ENCODE measurements around the gene CDT1.

The CDT1 gene

DNA sequence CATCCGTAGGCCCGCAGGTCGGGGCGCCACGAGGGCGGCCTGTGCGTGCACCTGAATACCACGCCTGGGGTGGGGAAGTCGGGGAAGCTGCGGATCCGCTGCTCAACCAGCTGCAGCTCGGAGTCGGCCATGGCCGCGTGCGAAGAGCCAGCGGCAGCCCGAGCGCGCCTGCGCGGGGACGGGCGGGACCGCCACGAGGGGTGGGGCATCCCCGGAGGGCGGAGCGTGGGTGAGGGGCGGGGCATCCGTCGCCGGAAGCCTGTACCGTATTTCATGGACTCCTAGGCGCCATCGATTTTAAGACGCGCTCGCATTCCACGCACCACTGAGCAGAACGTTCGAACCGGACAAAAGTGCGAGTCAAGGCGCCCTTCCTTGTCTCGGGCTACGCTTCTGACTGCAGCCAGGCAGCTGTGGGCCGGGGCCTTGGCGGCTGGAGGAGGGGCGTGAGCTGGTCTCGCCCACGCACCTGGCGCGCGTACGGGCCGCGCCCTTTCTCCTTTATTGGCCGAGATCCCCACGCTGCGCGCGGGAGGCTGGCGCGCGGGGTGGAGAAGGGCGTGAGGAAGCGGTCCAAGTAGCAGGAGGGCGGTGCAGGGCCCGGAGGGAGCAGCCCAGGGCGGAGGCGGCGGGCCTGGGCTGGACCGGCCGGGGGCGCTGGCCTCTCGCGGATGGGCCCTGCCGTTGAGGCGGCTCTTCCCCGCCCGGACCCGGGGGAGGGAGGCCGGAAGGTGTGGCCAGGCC is 8.4 kb downstream of the CDT1 start, which contains the start of gene APRT:
TSS of gene APRT (minus strand) at position 160 of the 744 bp plus-strand sequence. CDS start at position 131, 29 bp downstream.
- H2BK12ac ChIP-seq (ENCODE audit: low read length), result peak within 1 kb of the TSS; percentile 88
- H3K27ac ChIP-seq (replicated peaks; ENCODE audit: low read length), result peak within 1 kb of the TSS; percentile 94
- H3K9ac ChIP-seq (ENCODE audit: low read depth, low read length, poor library complexity), result peak within 1 kb of the TSS; percentile 96
- peak within 1 kb of the TSS; percentile 95 for H2AFZ ChIP-seq (ENCODE audit: low read length)
- peak within 1 kb of the TSS; percentile 99 for H3K18ac ChIP-seq (ENCODE audit: low read length)
- H3K4ac ChIP-seq (ENCODE audit: low read length), result peak within 1 kb of the TSS; percentile 98
- H2BK5ac ChIP-seq (ENCODE audit: low read length), result peak within 1 kb of the TSS; percentile 100
- DNase-seq (ENCODE audit: low spot score), result peak; percentile 92
- peak within 1 kb of the TSS; percentile 77 to 88 for H3K4me3 ChIP-seq (ENCODE audit: low read length in 2 of 2)
- no peak within 1 kb of the TSS for H2BK120ac ChIP-seq (ENCODE audit: low read depth, low read length)
- peak within 1 kb of the TSS; percentile 96 for H2AK5ac ChIP-seq (ENCODE audit: low read depth, low read length)
- peaks cover 33 to 36% of the 10 kb centered on the region in 2 donors for H3K36me3 ChIP-seq (replicated peaks in 1 of 2; ENCODE audit: control insufficient read depth in 2 of 2, insufficient read depth in 2 of 2, low read length in 2 of 2)
- no CpG with 5 or more reads among the region's 84 CpGs for WGBS, 2 donors (ENCODE audit: extremely low coverage in 2 of 2, insufficient read length in 2 of 2, insufficient replicate concordance in 1 of 2)
- H3K14ac ChIP-seq (ENCODE audit: low read length), result peak within 1 kb of the TSS; percentile 97
- peak within 1 kb of the TSS; percentile 85 for H3K4me2 ChIP-seq (ENCODE audit: insufficient read depth, low read length, poor library complexity, severe bottlenecking)
- H2BK15ac ChIP-seq (ENCODE audit: low read length), result peak within 1 kb of the TSS; percentile 99
- no peaks in the 10 kb centered on the region for H3K27me3 ChIP-seq (ENCODE audit: control insufficient read depth in 3 of 3, insufficient read depth in 3 of 3, low read depth in 1 of 3, low read length in 3 of 3)
- peaks cover 0 to 8% of the 10 kb centered on the region in 2 donors for H3K9me3 ChIP-seq (replicated peaks in 1 of 2; ENCODE audit: control insufficient read depth in 2 of 2, insufficient read depth in 1 of 2, low read depth in 1 of 2, low read length in 2 of 2)
- peak within 1 kb of the TSS; percentile 100 for H3K23ac ChIP-seq (ENCODE audit: low read depth, low read length, poor library complexity)
- H4K8ac ChIP-seq (ENCODE audit: low read depth, low read length), result peak within 1 kb of the TSS; percentile 86
- H3K79me1 ChIP-seq (ENCODE audit: low read depth, low read length), result peaks cover 25% of the 10 kb centered on the region
- H4K91ac ChIP-seq (ENCODE audit: low read depth, low read length, poor library complexity), result peak within 1 kb of the TSS; percentile 96
- peaks cover 10 to 11% of the 10 kb centered on the region in 2 donors for H3K4me1 ChIP-seq (ENCODE audit: control insufficient read depth in 2 of 2, insufficient read depth in 1 of 2, low read depth in 1 of 2, low read length in 2 of 2)

DNA sequence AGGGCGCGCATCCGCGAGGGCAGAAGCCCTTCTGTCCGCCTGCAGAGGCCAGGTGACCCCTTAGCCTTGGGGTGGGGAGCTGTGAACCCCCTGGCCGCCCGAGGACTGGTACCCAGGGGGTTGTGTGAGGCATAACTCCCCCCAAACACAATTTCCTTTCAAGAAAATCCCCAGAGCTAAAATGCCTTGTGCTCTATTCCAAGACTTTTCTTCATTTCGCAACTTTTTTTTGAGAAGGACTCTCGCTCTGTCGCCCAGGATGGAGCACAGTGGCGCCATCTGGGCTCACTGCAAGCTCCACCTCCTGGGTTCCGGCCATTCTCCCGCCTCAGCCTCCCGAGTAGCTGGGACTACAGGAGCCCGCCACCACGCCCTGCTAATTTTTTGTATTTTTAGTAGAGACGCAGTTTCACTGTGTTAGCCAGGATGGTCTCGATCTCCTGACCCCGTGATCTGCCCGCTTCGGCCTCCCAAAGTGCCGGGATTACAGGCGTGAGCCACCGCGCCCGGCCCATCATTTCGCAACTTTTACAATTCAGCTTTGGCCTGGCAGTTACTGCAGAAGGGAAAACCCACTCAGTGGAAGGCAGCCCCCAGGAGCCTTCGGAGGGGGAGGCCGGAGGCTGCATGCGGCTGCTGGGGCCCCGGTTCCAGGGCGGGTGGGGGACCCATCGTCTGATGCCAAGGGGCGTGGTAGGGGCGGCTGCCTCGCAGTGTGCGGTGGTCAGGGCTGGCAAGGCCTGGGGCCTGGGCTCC is 9.1 kb downstream of the CDT1 start:
- peak overlapping the region; percentile 77 to 78 for H3K4me3 ChIP-seq (ENCODE audit: low read length in 2 of 2)
- no peak overlapping the region for H2BK120ac ChIP-seq (ENCODE audit: low read depth, low read length)
- H3K9me3 ChIP-seq (replicated peaks in 1 of 2; ENCODE audit: control insufficient read depth in 2 of 2, insufficient read depth in 1 of 2, low read depth in 1 of 2, low read length in 2 of 2), result peaks cover 0 to 8% of the 10 kb centered on the region in 2 donors
- H2AK5ac ChIP-seq (ENCODE audit: low read depth, low read length), result peak overlapping the region; percentile 100
- H2BK15ac ChIP-seq (ENCODE audit: low read length), result peak overlapping the region; percentile 99
- H3K4me2 ChIP-seq (ENCODE audit: insufficient read depth, low read length, poor library complexity, severe bottlenecking), result peak overlapping the region; percentile 85
- H2AFZ ChIP-seq (ENCODE audit: low read length), result peak overlapping the region; percentile 95
- peak overlapping the region; percentile 29 for H4K8ac ChIP-seq (ENCODE audit: low read depth, low read length)
- H3K9ac ChIP-seq (ENCODE audit: low read depth, low read length, poor library complexity), result peak overlapping the region; percentile 96
- H3K14ac ChIP-seq (ENCODE audit: low read length), result no peak overlapping the region
- H2BK12ac ChIP-seq (ENCODE audit: low read length), result no peak overlapping the region
- DNase-seq (ENCODE audit: low spot score), result no peak
- peaks cover 26 to 28% of the 10 kb centered on the region in 2 donors for H3K36me3 ChIP-seq (replicated peaks in 1 of 2; ENCODE audit: control insufficient read depth in 2 of 2, insufficient read depth in 2 of 2, low read length in 2 of 2)
- peaks cover 19% of the 10 kb centered on the region for H3K79me1 ChIP-seq (ENCODE audit: low read depth, low read length)
- no peak overlapping the region for H3K4ac ChIP-seq (ENCODE audit: low read length)
- H2BK5ac ChIP-seq (ENCODE audit: low read length), result peak overlapping the region; percentile 100
- peak overlapping the region; percentile 100 for H3K23ac ChIP-seq (ENCODE audit: low read depth, low read length, poor library complexity)
- H3K27me3 ChIP-seq (ENCODE audit: control insufficient read depth in 3 of 3, insufficient read depth in 3 of 3, low read depth in 1 of 3, low read length in 3 of 3), result no peaks in the 10 kb centered on the region
- peak overlapping the region; percentile 99 for H3K18ac ChIP-seq (ENCODE audit: low read length)
- H4K91ac ChIP-seq (ENCODE audit: low read depth, low read length, poor library complexity), result peak overlapping the region; percentile 2
- H3K27ac ChIP-seq (replicated peaks; ENCODE audit: low read length), result peak overlapping the region; percentile 94
- no CpG with 5 or more reads among the region's 37 CpGs for WGBS, 2 donors (ENCODE audit: extremely low coverage in 2 of 2, insufficient read length in 2 of 2, insufficient replicate concordance in 1 of 2)
- H3K4me1 ChIP-seq (ENCODE audit: control insufficient read depth in 2 of 2, insufficient read depth in 1 of 2, low read depth in 1 of 2, low read length in 2 of 2), result peaks cover 10 to 11% of the 10 kb centered on the region in 2 donors

DNA sequence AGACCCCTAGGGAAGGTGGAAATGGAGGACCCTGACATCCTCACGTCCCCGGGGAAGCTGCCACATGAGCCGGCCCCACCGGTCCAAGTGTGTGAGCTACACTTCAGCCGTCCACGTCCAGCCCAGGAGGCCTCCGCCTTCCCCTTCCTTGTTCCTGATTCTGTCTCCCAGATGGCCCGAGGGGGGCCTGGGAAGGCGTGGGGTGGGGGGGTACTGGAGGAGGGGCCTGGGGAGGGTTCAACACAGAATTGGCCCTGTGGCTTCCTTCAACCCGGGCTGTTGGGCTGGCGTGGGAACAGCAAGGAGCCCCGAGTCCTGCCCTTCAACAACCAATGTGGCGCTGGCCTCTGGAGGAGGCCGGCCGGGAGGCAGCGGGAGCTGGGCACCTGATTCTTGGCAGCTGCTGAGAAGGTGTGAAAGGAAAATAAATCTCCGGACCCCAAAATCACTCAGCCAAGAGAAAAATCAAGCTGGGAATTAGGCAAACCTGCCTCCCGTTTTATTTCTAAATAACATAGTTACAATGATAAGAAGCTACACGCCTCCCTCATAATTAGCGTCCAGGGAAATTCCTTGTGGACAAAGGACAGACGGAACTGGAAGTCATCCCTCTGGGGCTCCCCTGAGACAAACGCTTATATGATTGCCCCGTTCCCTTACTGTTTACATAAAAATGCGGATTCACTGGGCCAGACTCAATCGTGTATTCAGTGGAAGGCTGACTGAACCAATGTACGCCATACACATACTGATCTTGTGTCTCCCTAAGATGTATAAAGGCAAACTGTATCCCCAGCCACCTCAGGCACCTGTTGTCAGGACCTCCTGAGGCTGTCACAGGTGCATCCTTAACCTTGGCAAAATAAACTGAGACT is 9.9 kb downstream of the CDT1 start:
- Histone ChIP-seq H4K8ac (ENCODE audit: low read depth, low read length) (no peak overlapping the region), H3K14ac (ENCODE audit: low read length) (no peak overlapping the region), H4K91ac (ENCODE audit: low read depth, low read length, poor library complexity) (peak overlapping the region; percentile 2), H3K4me3 (ENCODE audit: low read length in 2 of 2) (no peak overlapping the region), H2BK120ac (ENCODE audit: low read depth, low read length) (no peak overlapping the region), H3K4ac (ENCODE audit: low read length) (no peak overlapping the region), H2BK12ac (ENCODE audit: low read length) (no peak overlapping the region), H3K4me1 (ENCODE audit: control insufficient read depth in 2 of 2, insufficient read depth in 1 of 2, low read depth in 1 of 2, low read length in 2 of 2) (peaks cover 10 to 11% of the 10 kb centered on the region in 2 donors), H3K4me2 (ENCODE audit: insufficient read depth, low read length, poor library complexity, severe bottlenecking) (no peak overlapping the region), H3K27me3 (ENCODE audit: control insufficient read depth in 3 of 3, insufficient read depth in 3 of 3, low read depth in 1 of 3, low read length in 3 of 3) (no peaks in the 10 kb centered on the region), H2AK5ac (ENCODE audit: low read depth, low read length) (peak overlapping the region; percentile 100), H2BK5ac (ENCODE audit: low read length) (no peak overlapping the region), H3K27ac (replicated peaks; ENCODE audit: low read length) (no peak overlapping the region), H3K79me1 (ENCODE audit: low read depth, low read length) (peaks cover 17% of the 10 kb centered on the region), H2AFZ (ENCODE audit: low read length) (no peak overlapping the region), H2BK15ac (ENCODE audit: low read length) (no peak overlapping the region), H3K9me3 (replicated peaks in 1 of 2; ENCODE audit: control insufficient read depth in 2 of 2, insufficient read depth in 1 of 2, low read depth in 1 of 2, low read length in 2 of 2) (peaks cover 0 to 8% of the 10 kb centered on the region in 2 donors), H3K36me3 (replicated peaks in 1 of 2; ENCODE audit: control insufficient read depth in 2 of 2, insufficient read depth in 2 of 2, low read length in 2 of 2) (peaks cover 18 to 20% of the 10 kb centered on the region in 2 donors), H3K9ac (ENCODE audit: low read depth, low read length, poor library complexity) (no peak overlapping the region), H3K23ac (ENCODE audit: low read depth, low read length, poor library complexity) (peak overlapping the region; percentile 52), H3K18ac (ENCODE audit: low read length) (peak overlapping the region; percentile 85)
- no CpG with 5 or more reads among the region's 26 CpGs for WGBS, 2 donors (ENCODE audit: extremely low coverage in 2 of 2, insufficient read length in 2 of 2, insufficient replicate concordance in 1 of 2)
- DNase-seq (ENCODE audit: low spot score), result no peak

Measured in neuronal stem cell (in vitro differentiated cells).